ENCODE data around the gene OPN1LW. TPM values are rescaled to one million over a fixed set of nuclear protein-coding genes. Genes with fewer than 3 reads are reported as not detected.
"Not testable (repeated sequence)": the region's sequence is repeated elsewhere in the genome, so short reads cannot be mapped to it uniquely, and the experiment has no call there.

OPN1LW gene
- total and polyA plus RNA-seq, 2 donors (not counting 1 experiment from before 2014, with no cell fraction given) = not detected

- H3K9ac ChIP-seq (ENCODE audit: low read length); H3K79me2 ChIP-seq (ENCODE audit: control insufficient read depth, insufficient read depth, low read length); H3K4me2 ChIP-seq (replicated peaks; ENCODE audit: low read depth, low read length, poor library complexity, severe bottlenecking); H3K9me3 Mint-ChIP-seq (ENCODE audit: insufficient read depth); H3K4me1 ChIP-seq (ENCODE audit: control insufficient read depth in 2 of 2, insufficient read depth in 2 of 2, low read length in 2 of 2); H3K4me3 Mint-ChIP-seq; H2AFZ ChIP-seq (ENCODE audit: insufficient read depth, low read depth, low read length, poor library complexity, severe bottlenecking); H3K4me3 ChIP-seq (ENCODE audit: control extremely low read depth in 1 of 5, extremely low read depth in 1 of 5, insufficient read depth in 1 of 5, low read depth in 2 of 5, low read length in 4 of 5); H4K20me1 ChIP-seq (ENCODE audit: control insufficient read depth, insufficient read depth, low read length, poor library complexity, severe bottlenecking); intact Hi-C loops (cut with micrococcal nuclease); H3K27ac ChIP-seq (ENCODE audit: low read length in 2 of 2); H3K36me3 ChIP-seq (replicated peaks in 1 of 2; ENCODE audit: control extremely low read depth in 1 of 2, control insufficient read depth in 1 of 2, extremely low read depth in 1 of 2, insufficient read depth in 2 of 2, low read length in 1 of 2); POLR2A ChIA-PET; H3K4me1 Mint-ChIP-seq; H3K27ac Mint-ChIP-seq; H3K9me3 ChIP-seq (ENCODE audit: control extremely low read depth in 1 of 3, control insufficient read depth in 2 of 3, insufficient read depth in 1 of 3, low read length in 2 of 3); H3K27me3 ChIP-seq (replicated peaks in 1 of 4; ENCODE audit: control extremely low read depth in 1 of 4, control insufficient read depth in 3 of 4, insufficient read depth in 4 of 4, low read length in 3 of 4); CTCF ChIA-PET; ATAC-seq (ENCODE audit: low read depth); H3K27me3 Mint-ChIP-seq; DNase-seq: not testable (repeated sequence)
- WGBS (ENCODE audit: insufficient coverage) = no CpG with 5 or more reads among the region's 15 CpGs
These were observed 52.4 kb downstream of the OPN1LW start for GRCh38 chrX:154196466-154196865.

Other genes with a start within 250 kb of the OPN1LW start
- gene AVPR2, start 239.6 kb upstream of the OPN1LW start, total RNA-seq = 0.53 TPM in 1 of 2 replicates, not detected in the other
- 0.12 TPM in 1 of 2 replicates, not detected in the other for gene AVPR2, start 239.6 kb upstream of the OPN1LW start, polyA plus RNA-seq
- gene ARHGAP4, start 218.0 kb upstream of the OPN1LW start, total RNA-seq = 242 TPM in 2 replicates
- gene ARHGAP4, start 218.0 kb upstream of the OPN1LW start, polyA plus RNA-seq = 711 and 922 TPM in 2 replicates
- 78.3 and 87.3 TPM in 2 replicates for gene NAA10, start 209.2 kb upstream of the OPN1LW start, total RNA-seq
- gene NAA10, start 209.2 kb upstream of the OPN1LW start, polyA plus RNA-seq = 90.5 and 102 TPM in 2 replicates
- 39.2 and 39.7 TPM in 2 replicates for gene RENBP, start 199.6 kb upstream of the OPN1LW start, total RNA-seq
- 28.0 and 30.6 TPM in 2 replicates for gene RENBP, start 199.6 kb upstream of the OPN1LW start, polyA plus RNA-seq
- 57.7 and 59.4 TPM in 2 replicates for gene HCFC1, start 172.4 kb upstream of the OPN1LW start, total RNA-seq
- gene HCFC1, start 172.4 kb upstream of the OPN1LW start, polyA plus RNA-seq = 32.1 and 37.7 TPM in 2 replicates
- 3.8 and 5.5 TPM in 2 replicates for gene TMEM187, start 171.5 kb upstream of the OPN1LW start, total RNA-seq
- 3.2 and 6.4 TPM in 2 replicates for gene TMEM187, start 171.5 kb upstream of the OPN1LW start, polyA plus RNA-seq
- 112 and 121 TPM in 2 replicates for gene IRAK1, start 124.3 kb upstream of the OPN1LW start, total RNA-seq
- 96.9 and 118 TPM in 2 replicates for gene IRAK1, start 124.3 kb upstream of the OPN1LW start, polyA plus RNA-seq
- gene MECP2, start 46.5 kb upstream of the OPN1LW start, total RNA-seq = 113 and 122 TPM in 2 replicates
- gene MECP2, start 46.5 kb upstream of the OPN1LW start, polyA plus RNA-seq = 20.0 and 26.5 TPM in 2 replicates
- gene OPN1MW, start 38.4 kb downstream of the OPN1LW start, total RNA-seq = not detected in 2 replicates
- not detected in 2 replicates for gene OPN1MW, start 38.4 kb downstream of the OPN1LW start, polyA plus RNA-seq
- not detected in 2 replicates for gene OPN1MW2, start 75.5 kb downstream of the OPN1LW start, total RNA-seq
- gene OPN1MW2, start 75.5 kb downstream of the OPN1LW start, polyA plus RNA-seq = not detected in 2 replicates
- not detected in 2 replicates for gene OPN1MW3, start 113.3 kb downstream of the OPN1LW start, total RNA-seq
- gene OPN1MW3, start 113.3 kb downstream of the OPN1LW start, polyA plus RNA-seq = not detected in 2 replicates
- not detected in 2 replicates for gene TEX28, start 150.9 kb downstream of the OPN1LW start, total RNA-seq
- not detected in 2 replicates for gene TEX28, start 150.9 kb downstream of the OPN1LW start, polyA plus RNA-seq
- gene TKTL1, start 151.6 kb downstream of the OPN1LW start, total RNA-seq = 0.22 and 0.96 TPM in 2 replicates
- gene TKTL1, start 151.6 kb downstream of the OPN1LW start, polyA plus RNA-seq = 0.18 and 0.37 TPM in 2 replicates
- gene FLNA, start 230.4 kb downstream of the OPN1LW start, total RNA-seq = 510 and 523 TPM in 2 replicates
- gene FLNA, start 230.4 kb downstream of the OPN1LW start, polyA plus RNA-seq = 281 and 342 TPM in 2 replicates
- 67.2 and 81.7 TPM in 2 replicates for gene EMD, start 235.1 kb downstream of the OPN1LW start, total RNA-seq
- gene EMD, start 235.1 kb downstream of the OPN1LW start, polyA plus RNA-seq = 132 and 156 TPM in 2 replicates

All from B cell (primary cell).